Posterior cingulate gyrus (tissue), 11 donors: Measurements from ENCODE around the gene ANKRD34A.

Source experiments
- DNase-seq, 10 donors: peaks; one replicate each; pipeline versions ENCODE4 v3.0.0 to v3.0.0-alpha.2; 2020 to 2021; ENCODE audit warnings: mixed read lengths in 3 of 10
- intact Hi-C: fragments of 100-400 bp; cut with DNase I; formaldehyde crosslinking; loops from one replicate; pipeline ENCODE4 v1.15.1; 2023

Gene ANKRD34A

DNA sequence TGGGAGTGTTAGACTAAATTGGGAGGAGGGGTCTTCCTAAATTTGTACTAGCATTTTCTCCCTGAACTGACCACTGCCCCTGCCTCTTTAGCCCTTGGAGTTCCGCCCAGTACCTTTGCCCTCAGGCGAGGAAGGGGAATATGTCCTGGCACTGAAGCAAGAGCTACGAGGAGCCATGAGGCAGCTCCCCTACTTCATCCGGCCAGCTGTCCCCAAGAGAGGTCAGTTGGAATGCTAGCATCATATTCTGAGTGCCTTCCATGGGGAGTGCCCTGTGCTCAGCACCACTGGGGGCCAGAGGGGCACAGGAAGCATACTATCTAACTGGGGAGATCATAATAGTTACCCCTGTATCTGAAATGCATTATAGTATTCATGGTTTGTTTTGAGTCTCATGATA is 10.8 kb upstream of the ANKRD34A start:
- no peak for DNase-seq
- intact Hi-C loops = no loop called here

DNA sequence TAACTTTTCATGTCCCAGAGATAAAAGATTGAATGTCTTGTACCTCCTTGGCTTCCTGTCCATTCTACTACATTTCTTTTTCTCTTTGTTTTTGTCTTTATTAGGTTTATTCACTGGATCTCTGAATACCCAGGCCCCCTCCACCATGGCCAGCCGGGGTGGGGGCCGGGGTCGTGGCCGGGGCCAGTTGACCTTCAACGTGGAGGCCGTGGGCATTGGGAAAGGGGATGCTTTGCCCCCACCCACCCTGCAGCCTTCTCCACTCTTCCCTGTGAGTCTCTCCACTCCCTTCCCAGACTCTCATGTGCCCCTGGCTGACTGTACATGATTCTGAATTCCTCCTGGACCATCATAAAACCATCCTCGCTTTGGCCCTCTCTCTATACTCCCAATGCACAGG is 10.3 kb upstream of the ANKRD34A start:
- intact Hi-C loops = loop anchor here (5.0 kb wide), 1 partner anchor 62 kb away; the partner anchor contains the start of gene ITGA10
- DNase-seq = no peak

DNA sequence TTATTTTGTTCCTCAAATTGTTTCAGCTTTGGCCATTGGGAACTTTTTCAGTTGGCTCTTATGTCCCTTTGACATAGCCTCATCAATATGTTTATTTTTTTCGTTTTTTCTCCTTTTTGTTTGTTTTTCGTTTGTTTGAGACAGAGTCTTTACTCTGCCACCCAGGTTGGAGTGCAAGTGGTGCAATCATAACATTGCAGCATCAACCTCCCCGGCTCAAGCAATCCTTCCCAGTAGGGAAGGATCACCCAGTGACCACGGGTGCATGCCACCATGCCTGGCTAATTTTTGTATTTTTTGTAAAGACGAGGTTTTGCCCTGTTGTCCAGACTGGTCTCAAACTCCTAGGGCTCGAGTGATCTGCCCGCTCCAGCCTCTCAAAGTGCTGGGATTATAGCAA is 8.2 kb upstream of the ANKRD34A start:
- intact Hi-C loops = loop anchor here (5.0 kb wide), 1 partner anchor 60 kb away; the partner anchor contains the start of gene ITGA10
- DNase-seq = no peak

DNA sequence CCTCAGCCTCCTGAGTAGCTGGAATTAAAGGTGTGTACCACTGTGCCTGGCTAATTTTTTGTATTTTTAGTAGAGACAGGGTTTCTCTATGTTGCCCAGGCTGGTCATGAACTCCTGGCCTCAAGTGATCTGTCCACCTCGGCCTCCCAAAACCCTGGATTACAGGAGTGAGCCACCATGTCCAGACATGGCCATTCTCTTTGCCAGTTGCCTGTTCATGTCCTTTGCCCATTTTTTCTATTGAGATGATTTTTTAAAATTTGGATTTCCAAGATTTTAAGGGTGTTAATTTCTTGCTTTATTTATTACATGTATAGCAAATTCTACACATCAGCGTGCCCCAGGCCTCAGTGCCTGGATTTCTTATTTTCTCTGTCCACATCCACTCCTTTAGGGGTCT is 2.9 kb upstream of the ANKRD34A start:
- intact Hi-C loops = no loop called here
- no peak for DNase-seq

DNA sequence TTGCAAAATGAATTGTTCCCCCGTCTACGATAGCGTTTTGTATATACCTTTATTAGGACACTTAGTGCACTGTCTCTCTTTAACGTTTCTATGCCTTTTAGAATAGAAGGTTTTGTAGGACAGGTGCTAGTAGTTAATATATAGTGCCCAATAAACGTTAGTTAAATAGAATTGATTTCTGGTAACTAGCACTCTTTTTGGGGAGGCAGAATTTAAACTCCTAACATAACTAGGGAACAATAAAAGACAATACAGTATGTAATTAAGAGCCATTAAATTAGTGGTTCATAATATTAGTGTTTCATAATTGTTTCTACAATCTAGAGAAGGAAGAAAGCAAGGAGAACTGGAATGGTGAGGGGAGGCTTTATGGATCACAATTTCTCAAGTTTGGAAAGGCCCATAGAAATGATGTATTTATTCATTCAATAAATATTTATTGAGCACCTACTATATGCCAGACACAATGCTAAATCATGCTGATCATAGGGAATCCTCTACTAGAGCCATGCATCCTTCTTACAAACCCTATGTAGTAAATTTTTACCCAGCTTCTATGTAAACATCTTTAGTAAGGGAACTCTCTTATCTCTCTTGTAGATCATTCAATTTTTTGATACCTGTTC is 857 bp upstream of the ANKRD34A start:
- DNase-seq = no peak
- intact Hi-C loops = no loop called here

DNA sequence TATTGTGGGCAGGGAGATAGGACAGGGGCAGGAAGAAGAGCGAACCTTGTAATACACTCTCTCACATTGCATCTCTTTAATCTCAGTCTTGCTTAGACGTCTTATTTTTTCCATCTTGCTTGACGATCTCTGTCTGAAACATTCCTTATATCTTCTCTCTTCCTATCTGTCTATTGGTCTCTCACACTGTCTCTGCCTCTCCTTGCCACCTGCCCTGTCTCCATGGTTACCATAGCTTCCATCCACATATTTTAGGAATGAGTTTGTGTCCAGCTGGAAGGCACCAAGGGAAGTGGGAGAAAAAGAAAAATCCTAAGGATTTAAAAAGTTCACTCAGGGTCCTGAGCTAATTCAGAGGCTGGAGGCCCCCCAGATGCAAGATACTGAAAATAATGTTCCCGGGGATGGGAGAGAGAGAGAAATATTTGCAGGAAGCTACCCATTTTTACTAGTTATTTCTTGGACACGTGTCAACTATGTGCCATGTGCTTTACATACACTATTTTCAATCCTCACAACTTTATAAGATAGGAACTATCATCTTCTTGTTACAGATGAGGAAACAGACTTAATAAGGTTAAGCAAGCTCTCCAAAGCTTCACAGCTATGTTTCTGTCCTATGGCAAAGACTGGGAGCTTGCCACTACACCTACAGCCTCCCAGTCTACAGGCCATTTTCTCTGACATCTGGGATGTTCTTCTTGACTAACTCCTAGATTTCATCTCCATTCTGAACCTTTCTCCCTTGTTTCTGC is 933 bp downstream of the ANKRD34A start:
- intact Hi-C loops = no loop called here
- DNase-seq = no peak

DNA sequence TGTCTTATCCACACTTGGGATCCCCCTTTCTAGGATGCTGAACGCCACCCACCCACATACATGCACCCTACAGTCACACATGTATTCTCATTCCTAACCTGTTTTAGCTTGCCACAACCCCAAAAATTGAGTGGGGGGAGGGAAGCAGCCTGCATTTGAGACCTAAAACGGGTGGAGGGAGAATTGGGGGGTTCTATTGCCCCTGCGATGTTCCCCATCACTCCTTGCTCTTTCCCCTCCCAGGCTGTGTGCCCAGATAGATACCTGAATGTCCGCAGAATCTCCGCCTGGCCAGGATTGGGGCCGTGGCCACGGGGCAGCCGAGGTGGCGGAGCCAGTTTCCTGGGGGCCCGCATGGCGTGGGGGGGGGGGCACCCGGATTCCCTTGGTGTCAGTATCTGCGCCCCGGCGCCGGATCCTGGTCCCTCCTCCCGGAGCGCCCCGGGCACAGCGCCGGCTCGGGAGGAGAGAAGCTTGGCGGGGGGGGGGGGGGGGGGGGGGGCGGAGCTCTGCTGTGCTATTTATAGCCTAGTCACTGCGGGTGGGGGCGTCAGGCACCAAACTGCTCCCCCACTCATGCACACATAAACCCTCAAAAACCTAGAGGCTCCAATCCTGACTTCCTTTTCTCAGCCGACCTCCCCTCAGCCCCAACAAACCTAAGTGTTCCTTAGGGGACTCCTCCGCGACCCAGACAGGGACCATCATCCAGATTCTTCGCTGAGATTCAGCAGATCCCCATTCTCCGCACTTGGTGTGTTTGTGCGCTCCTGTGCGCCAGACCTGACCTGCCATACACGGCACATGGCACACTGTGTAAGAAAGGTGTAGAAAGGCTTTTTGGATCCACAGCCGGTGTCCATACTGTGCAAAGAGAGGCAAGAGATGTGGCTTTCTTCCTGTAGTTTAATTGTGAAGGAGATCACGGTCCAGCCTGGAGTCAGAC is 1.9 kb downstream of the ANKRD34A start:
- intact Hi-C loops = no loop called here
- DNase-seq = peak; percentile 58 to 96 (median 76)

DNA sequence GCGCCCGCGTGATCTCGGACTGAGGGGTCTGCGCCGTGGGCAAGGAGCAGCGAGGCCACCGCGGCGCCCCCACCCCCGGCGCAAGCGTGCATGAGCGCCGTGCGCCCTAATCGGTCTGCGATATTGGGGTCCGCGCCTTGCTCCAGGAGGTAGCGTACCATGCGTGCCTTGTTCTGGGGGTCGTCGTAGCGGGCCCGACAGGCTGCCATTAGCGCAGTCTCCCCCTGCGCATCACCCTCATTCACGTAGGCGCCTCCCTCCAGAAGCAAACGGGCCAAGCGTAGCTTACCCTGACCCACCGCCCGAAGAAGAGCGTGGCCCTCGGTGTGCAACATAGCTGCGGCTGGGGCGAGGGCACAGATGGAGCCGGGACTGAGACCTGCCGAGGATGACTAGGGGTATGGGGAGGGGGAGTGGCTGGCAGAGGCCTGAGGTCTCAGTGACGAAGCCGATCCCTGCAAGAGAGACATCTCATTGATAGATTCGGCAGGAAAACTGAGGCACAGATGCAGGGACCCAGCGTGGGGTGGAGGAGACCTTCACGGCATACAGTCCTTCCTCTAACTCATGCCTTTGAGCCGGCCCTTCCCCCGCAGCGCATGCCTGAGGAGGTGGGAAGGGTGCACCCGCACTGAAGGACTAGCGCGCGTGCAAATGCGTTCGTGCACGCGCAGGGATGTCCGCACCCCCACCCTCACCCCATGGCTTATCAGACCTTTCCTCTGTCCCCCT is 2.8 kb downstream of the ANKRD34A start:
- intact Hi-C loops = no loop called here
- peak; percentile 53 to 97 (median 78) for DNase-seq

DNA sequence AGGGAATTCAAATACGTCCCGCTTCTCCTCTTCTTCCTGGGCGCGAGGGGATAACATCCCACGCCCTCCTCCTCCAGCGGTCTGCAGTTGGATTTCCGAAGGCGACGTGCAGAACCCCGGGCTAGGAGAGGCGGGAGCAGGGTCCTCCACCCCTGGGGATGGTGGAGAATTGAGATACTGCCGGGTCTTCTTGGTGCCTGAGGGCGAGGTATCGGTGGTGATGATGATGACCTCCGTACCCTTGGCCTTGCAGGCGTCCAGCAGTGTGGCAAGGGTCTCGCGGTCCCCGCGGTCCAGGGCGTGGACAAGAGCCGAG is 3.3 kb downstream of the ANKRD34A start:
- DNase-seq = no peak
- intact Hi-C loops = no loop called here

DNA sequence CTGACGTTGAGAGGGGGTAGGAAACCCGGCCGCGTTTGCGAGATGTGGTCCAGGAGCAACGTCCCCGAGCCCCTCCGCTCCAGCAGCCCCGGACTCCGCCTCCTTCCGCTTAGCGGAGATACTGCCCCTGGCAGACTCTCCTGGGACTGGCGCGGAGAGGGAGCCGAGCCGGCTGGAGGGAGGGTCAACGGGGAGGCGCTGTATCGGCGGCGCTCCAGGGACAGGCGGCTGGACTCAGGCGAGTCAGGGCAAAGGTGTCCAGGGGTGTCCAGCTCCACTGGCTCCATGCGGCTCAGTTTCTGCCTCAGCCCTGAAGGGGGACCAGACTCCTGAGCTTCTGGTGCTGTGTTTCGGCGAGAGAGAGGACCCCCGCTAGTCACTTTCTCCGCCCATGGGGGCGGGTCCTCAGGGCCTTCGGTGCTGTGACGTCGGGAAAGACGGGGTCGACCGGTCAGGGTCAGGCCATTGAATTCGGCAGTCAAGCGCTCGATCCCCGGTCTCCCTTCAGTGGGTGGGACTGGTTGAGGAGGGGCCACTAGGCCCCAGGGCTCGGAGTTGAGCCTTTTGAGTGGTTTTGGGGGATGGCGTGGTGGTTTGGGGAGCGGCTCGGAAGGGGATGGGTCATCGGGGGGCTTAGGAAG is 3.8 kb downstream of the ANKRD34A start:
- DNase-seq = peak; percentile 48 to 95 (median 68)
- intact Hi-C loops = no loop called here

DNA sequence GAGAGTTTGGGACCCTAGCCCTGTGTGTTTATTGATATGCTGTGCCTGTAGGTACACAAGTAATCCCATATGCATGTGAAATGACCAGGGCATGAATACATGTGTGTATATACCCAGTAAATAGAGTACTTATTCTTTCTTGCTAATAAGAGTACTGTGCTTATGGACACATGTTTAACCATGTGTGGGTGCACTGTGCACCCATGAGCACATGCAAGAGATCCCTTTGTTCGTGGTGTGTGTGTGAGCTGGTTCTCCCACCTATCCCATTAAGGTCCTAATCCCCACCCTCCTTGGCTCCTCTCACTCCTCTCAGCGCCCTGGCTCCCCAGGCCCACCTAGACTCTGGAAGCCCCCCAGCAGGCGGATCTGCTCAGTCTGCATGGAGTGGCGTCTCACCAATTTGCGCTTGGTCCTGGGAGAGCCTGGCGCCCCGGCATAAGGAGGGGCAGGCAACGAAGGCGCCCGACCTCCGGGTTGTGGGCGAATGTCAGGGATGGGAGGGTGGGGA is 4.4 kb downstream of the ANKRD34A start:
- no peak for DNase-seq
- intact Hi-C loops = loop anchor here (5.0 kb wide), 1 partner anchor 77 kb away; no protein-coding TSS in a partner anchor

DNA sequence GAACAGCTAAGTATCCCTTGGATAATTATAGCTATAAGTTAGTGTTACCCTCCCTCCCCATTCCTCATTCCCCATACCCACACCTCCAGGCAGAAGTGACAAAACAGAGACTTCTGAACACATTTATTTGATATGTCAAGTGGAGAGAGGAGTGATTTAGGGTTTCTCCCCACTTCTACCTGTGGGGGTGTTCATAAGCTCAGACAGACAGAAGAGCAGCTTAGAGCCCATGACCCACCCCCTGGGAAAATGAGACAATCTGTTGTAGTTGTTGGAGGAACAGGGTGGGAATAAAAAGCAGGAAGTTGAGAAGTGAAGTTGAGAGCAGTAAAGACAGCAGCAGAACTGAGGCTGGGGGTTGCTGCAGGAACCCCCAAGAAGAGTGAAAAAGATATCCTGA is 5.0 kb downstream of the ANKRD34A start:
- intact Hi-C loops = loop anchor here (5.0 kb wide), 1 partner anchor 78 kb away; no protein-coding TSS in a partner anchor

DNA sequence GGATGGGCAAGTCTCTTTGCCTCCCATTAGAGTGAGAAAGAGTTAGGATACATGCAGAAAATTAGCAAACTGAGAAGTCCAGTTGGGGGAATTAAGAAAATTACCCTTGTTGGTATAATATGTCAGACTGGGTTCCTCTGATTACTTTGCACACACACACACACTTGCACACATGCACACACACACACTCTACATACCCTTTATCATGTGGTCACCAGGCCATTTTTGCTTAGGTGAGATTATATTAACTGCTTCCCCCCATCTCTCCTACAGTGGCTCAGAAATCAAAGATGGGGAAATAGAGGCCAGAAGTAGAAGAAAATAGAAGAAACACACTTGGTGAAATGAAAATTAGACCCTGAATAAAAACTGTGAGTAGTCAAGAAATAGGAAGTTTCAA is 5.6 kb downstream of the ANKRD34A start:
- DNase-seq = no peak
- intact Hi-C loops = loop anchor here (5.0 kb wide), 1 partner anchor 79 kb away; no protein-coding TSS in a partner anchor

More for the DNA sequence above, 5.0 kb downstream of the ANKRD34A start:
- DNase-seq = no peak

DNA sequence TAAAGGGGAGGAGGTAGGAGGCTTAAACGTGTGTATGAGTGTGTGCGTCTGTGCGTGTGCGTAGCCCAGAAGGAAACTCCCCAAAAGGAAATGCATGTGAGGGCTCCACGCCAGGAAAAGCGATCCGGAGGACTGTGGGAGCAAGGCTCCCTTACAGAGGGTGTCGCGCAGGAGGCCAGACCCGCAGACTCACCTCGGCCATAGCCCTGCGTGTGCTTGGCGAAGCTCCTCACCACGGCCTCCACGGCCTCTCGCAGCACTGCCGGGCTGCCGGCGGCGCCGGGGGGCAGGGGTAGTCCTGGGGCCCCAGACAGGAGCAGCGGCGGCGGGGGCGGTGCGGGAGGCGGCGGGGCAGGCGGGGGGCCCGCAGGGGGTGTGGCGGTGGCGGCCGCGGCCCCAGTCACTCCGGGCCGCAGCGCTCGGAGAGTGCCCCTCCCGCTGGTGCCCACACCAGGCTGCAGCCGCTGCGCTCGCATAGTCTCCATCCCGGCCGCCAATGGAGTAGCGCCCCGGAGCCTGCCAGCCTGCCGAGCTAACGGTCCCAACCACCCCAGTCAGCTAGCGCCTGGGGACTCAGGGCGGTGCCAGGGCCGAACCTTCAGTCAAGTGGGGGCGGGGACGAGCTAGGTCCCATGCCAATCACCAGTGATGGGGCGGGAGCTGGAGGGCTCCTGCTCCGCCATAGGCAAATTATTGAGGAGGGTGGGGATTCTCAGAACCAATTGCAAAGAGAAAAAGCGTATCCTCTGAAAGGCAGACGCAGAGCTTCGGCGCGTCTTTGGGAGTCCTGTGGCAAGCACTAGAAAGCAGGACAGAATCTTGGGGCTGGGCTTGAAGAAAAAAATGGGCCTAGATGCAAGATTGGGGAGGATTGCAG is 6.7 kb downstream of the ANKRD34A start, which contains the start of gene LIX1L:
TSS of gene LIX1L (minus strand) at position 575 of the 877 bp plus-strand sequence. CDS start at position 485, 90 bp downstream.
- intact Hi-C loops = loop anchor here (2.0 to 5.0 kb wide), 4 partner anchors 31 to 80 kb away; partner anchors contain the start of genes PEX11B and RBM8A
- DNase-seq = peak; percentile 95 to 99 (median 97)

DNA sequence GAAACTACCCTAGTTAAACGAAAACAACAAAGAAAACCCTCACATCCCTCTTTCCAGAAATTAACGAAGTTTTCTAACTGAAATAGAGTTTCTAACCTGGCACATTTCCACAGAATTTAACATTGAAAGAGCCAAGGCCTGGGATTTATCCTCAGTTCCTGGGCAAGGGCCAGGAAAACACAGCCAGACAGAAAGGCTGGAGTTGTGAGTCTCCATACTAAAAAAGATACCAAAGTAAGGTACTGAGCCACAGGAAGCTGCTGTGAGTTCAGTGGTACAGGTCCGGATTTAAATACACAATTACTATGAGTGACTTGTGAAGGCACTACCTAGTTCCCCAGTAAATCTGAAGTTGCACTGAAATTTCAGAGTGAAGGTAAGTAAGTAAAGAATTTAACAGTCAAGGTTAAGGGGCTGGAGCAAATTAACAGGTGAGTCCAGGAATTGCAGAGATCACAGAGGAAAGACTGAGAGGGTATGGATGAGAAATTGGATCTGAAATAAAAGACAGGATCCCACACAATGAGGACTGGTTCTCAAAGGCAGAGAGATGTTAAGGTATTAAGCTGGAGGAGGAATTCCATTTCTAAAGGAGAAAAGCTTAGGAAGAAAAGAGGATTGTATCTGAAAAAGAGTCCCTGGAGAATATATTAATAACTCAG is 7.5 kb downstream of the ANKRD34A start:
- DNase-seq = no peak

DNA sequence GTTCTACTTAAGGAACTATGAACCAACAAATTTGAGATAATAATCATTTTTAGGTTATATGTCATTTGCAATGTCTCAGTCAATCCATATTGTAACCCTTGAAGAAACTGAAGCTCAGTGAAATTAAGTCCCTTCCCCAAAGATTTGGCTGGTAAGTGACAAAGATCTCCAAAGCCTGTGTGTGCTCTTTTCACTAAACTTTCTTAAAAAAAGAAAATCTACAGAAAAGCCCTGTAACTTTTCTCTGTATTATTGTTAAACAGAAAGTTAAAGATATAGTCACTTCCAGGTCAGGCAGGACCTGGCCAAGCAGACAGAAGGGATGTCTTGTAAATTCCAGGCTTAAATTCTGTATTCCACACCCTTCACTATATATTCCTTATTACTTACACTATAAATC is 8.0 kb downstream of the ANKRD34A start:
- no peak for DNase-seq
- intact Hi-C loops = loop anchor here (2.0 to 5.0 kb wide), 4 partner anchors 30 to 81 kb away; partner anchors contain the start of genes PEX11B and RBM8A

More for the DNA sequence above, 7.5 kb downstream of the ANKRD34A start:
- intact Hi-C loops = loop anchor here (2.0 to 5.0 kb wide), 4 partner anchors 30 to 80 kb away; partner anchors contain the start of genes PEX11B and RBM8A

DNA sequence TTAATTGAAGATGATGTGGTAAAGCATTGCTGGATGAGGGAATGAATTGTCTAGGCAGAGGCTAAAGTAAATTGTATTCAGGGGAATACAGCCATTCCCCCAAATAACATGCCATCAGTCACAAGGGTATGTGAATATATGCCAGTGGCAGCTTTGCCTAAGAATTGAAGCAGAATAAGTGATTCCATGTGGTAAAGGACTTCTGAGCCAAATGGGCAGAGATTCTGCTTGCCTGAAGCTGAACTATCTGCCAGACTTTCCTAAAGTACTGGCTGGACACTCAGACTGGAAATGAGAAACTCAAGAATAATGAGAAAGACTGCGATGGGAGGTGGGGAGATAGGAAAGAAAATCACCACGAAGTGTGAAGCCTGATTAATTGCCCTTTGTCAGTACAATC is 8.9 kb downstream of the ANKRD34A start:
- no peak for DNase-seq

More for the DNA sequence above, 8.9 kb downstream of the ANKRD34A start:
- intact Hi-C loops = loop anchor here (5.0 kb wide), 1 partner anchor 82 kb away; no protein-coding TSS in a partner anchor
